Trophoblast cell (in vitro differentiated cells and primary cell): ENCODE measurements around the gene SSBP3.
"Not testable (repeated sequence)": the region's sequence is repeated elsewhere in the genome, so short reads cannot be mapped to it uniquely, and the experiment has no call there.

Experiments used
- DNase-seq, 2 donors: peaks; one replicate each; pipeline ENCODE4 v3.0.0-alpha.2; 2016
- H2AFZ ChIP-seq: 2 replicates; pipeline ENCODE4 v1.6.1; 2013; ENCODE audit warnings: low read length, moderate library complexity, mild to moderate bottlenecking; ENCODE audit not compliant: insufficient read depth, poor library complexity
- H2AK5ac ChIP-seq: 2 replicates; pipeline ENCODE4 v1.6.1; 2013; ENCODE audit warnings: mild to moderate bottlenecking, low read length
- H2BK120ac ChIP-seq: 2 replicates; pipeline ENCODE4 v1.6.1; 2013; ENCODE audit warnings: low read length, mild to moderate bottlenecking, moderate library complexity; ENCODE audit not compliant: insufficient read depth, poor library complexity
- H2BK12ac ChIP-seq: 2 replicates; pipeline ENCODE4 v1.6.1; 2013; ENCODE audit warnings: mild to moderate bottlenecking, low read length, moderate library complexity
- H2BK5ac ChIP-seq: 2 replicates; pipeline ENCODE4 v1.6.1; 2013; ENCODE audit warnings: low read length, low read depth, moderate library complexity, mild to moderate bottlenecking; ENCODE audit not compliant: poor library complexity
- H3K14ac ChIP-seq: 2 replicates; pipeline ENCODE4 v1.6.1; 2013; ENCODE audit warnings: mild to moderate bottlenecking, low read length
- H3K18ac ChIP-seq: 2 replicates; pipeline ENCODE4 v1.6.1; 2013; ENCODE audit warnings: mild to moderate bottlenecking, low read length
- H3K23ac ChIP-seq: 2 replicates; pipeline ENCODE4 v1.6.1; 2013; ENCODE audit warnings: low read length
- H3K27ac ChIP-seq: 2 replicates; pipeline ENCODE4 v1.5.1; 2013; ENCODE audit warnings: low read depth, mild to moderate bottlenecking, inconsistent platforms, low read length, moderate library complexity
- H3K27me3 ChIP-seq: 2 replicates; pipeline ENCODE4 v1.6.1; 2013; ENCODE audit warnings: inconsistent platforms, mild to moderate bottlenecking, low read length, moderate library complexity; ENCODE audit not compliant: insufficient read depth
- H3K36me3 ChIP-seq, 2 experiments: 1 replicate in 1 of 2; 2 replicates in 1 of 2; pipeline ENCODE4 v1.6.1; 2013; ENCODE audit warnings: low read length in 2 of 2, mild to moderate bottlenecking in 2 of 2, moderate library complexity in 1 of 2; ENCODE audit not compliant: insufficient read depth in 2 of 2, control insufficient read depth in 1 of 2
- H3K4ac ChIP-seq: 2 replicates; pipeline ENCODE4 v1.6.1; 2013; ENCODE audit warnings: low read depth, mild to moderate bottlenecking, low read length, moderate library complexity
- H3K4me1 ChIP-seq, 2 experiments: 1 replicate in 1 of 2; 2 replicates in 1 of 2; pipeline ENCODE4 v1.6.1; 2013; ENCODE audit warnings: low read length in 2 of 2, mild to moderate bottlenecking in 2 of 2, moderate library complexity in 1 of 2; ENCODE audit not compliant: insufficient read depth in 2 of 2, control insufficient read depth in 1 of 2
- H3K4me2 ChIP-seq: 2 replicates; pipeline ENCODE4 v1.6.1; 2013; ENCODE audit warnings: inconsistent platforms, mild to moderate bottlenecking, low read length, moderate library complexity
- H3K4me3 ChIP-seq: 2 replicates; pipeline ENCODE4 v1.5.1; 2013; ENCODE audit warnings: mild to moderate bottlenecking, low read depth, low read length, inconsistent platforms
- H3K79me1 ChIP-seq: one replicate; pipeline ENCODE4 v1.6.1; 2013; ENCODE audit warnings: low read length
- H3K79me2 ChIP-seq: 2 replicates; pipeline ENCODE4 v1.6.1; 2013; ENCODE audit warnings: low read length, mild to moderate bottlenecking; ENCODE audit not compliant: control insufficient read depth, insufficient read depth, poor library complexity
- H3K9ac ChIP-seq: 2 replicates; pipeline ENCODE4 v1.6.1; 2013; ENCODE audit warnings: mild to moderate bottlenecking, low read length
- H3K9me3 ChIP-seq: 2 replicates; pipeline ENCODE4 v1.6.1; 2013; ENCODE audit warnings: low read depth, mild to moderate bottlenecking, control low read depth, inconsistent platforms, low read length; ENCODE audit not compliant: insufficient read depth
- H4K12ac ChIP-seq: 2 replicates; pipeline ENCODE4 v1.6.1; 2013; ENCODE audit warnings: low read depth, mild to moderate bottlenecking, low read length, moderate library complexity
- H4K8ac ChIP-seq: 2 replicates; pipeline ENCODE4 v1.6.1; 2013; ENCODE audit warnings: low read depth, mild to moderate bottlenecking, low read length, moderate library complexity
- H4K91ac ChIP-seq: one replicate; pipeline ENCODE4 v1.6.1; 2013; ENCODE audit warnings: low read depth, mild to moderate bottlenecking, low read length, moderate library complexity
- WGBS: extraction: QIAGEN DNeasy Blood & Tissue Kit; methylation state at CpG from one replicate; pipeline ENCODE4 v1.1.7; 2013; ENCODE audit warnings: missing lambda C conversion rate; ENCODE audit not compliant: insufficient read length, insufficient coverage; ENCODE audit errors: extremely low coverage; 5-methylcytosine and 5-hydroxymethylcytosine counted together

SSBP3 gene

DNA sequence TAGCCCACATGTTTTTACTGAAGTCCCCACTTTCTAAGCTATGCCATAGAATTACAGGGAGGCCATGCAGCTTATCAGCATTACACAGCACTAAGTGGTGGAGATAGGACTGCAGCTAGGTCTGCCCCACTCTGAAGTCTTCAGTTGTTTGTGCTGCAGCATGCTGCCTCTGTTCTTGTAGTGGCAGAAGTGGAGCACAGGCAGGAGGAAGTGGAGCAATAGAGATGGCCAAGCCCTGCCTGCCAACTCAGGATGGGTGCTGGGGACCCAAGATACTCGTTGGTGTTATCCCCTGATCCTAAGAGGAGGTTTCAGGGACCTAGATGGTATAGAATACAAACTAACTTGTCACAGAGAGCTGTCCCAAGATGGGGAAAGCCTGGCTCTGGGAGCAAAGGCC lies 193.3 kb downstream of the SSBP3 start:
- H4K8ac ChIP-seq, result no peak overlapping the region
- no peaks in the 10 kb centered on the region for H3K79me2 ChIP-seq
- no peak overlapping the region for H3K4me2 ChIP-seq
- no peak overlapping the region for H4K12ac ChIP-seq
- H3K4me3 ChIP-seq, result no peak overlapping the region
- H3K9ac ChIP-seq, result no peak overlapping the region
- H3K14ac ChIP-seq, result no peak overlapping the region
- H3K18ac ChIP-seq, result no peak overlapping the region
- no peaks in the 10 kb centered on the region for H3K27me3 ChIP-seq
- H2BK12ac ChIP-seq, result no peak overlapping the region
- H3K27ac ChIP-seq, result no peak overlapping the region
- no peak overlapping the region for H2BK120ac ChIP-seq
- DNase-seq, result no peak
- no peaks in the 10 kb centered on the region for H3K9me3 ChIP-seq
- H2AK5ac ChIP-seq, result no peak overlapping the region
- H3K23ac ChIP-seq, result no peak overlapping the region
- no peaks in the 10 kb centered on the region for H3K4me1 ChIP-seq
- no peak overlapping the region for H4K91ac ChIP-seq
- no peak overlapping the region for H2BK5ac ChIP-seq
- H3K4ac ChIP-seq, result no peak overlapping the region
- H3K36me3 ChIP-seq, result peaks cover 61 to 83% of the 10 kb centered on the region in 2 experiments
- H2AFZ ChIP-seq, result no peak overlapping the region
- no CpG with 5 or more reads among the region's 1 CpG for WGBS
- no peaks in the 10 kb centered on the region for H3K79me1 ChIP-seq

DNA sequence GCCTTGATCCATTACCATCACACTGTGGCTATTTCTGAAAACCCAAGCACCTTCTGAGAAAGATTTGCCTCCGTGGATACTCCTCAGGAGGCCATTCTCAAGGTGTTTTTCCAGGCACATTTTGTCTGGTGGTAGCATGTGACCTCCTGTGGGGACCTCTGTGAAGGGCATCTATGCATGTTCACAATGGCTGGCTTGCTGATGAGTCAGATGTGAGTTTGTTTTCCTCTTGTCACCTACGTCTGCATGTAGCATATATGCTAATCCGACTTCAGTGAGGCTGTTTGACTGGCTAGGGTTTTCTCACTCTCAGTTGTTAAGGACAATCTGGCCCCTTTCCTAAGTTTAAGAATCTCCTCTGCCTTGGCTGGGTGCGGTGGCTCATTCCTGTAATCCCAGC lies 198.3 kb downstream of the SSBP3 start:
- H3K27ac ChIP-seq, H4K12ac ChIP-seq, H3K27me3 ChIP-seq, H3K4me1 ChIP-seq, H2AFZ ChIP-seq, H3K18ac ChIP-seq, H2AK5ac ChIP-seq, H3K4me3 ChIP-seq, H2BK120ac ChIP-seq, H3K79me1 ChIP-seq, H3K4ac ChIP-seq, H4K8ac ChIP-seq, DNase-seq, H3K79me2 ChIP-seq, H3K9ac ChIP-seq, H4K91ac ChIP-seq, H3K23ac ChIP-seq, H2BK5ac ChIP-seq, H3K4me2 ChIP-seq, H2BK12ac ChIP-seq, H3K9me3 ChIP-seq, H3K14ac ChIP-seq: not testable (repeated sequence)
- peaks cover 31 to 65% of the 10 kb centered on the region in 2 experiments for H3K36me3 ChIP-seq
- WGBS, result no CpG with 5 or more reads among the region's 4 CpGs

DNA sequence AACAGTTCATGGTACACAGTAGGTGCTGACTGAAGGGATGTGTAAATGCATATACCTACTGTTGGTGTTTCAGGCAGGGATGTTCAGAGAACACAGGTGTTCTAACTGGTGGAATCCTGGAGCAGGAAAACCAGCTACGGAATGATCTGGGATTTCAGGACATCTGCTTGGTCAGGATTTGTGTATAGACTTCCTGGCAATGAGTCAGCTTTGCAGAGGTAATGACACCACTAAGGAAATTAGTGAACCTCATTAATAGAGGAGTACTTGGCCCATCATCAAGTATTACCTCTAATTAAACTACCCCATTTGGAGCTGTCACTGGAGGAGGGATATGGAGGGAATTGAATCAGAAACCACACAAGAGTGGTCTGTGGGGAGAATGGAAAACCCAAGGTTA lies 198.9 kb downstream of the SSBP3 start:
- H2BK12ac ChIP-seq, result no peak overlapping the region
- no peak overlapping the region for H3K9ac ChIP-seq
- no peak overlapping the region for H2BK5ac ChIP-seq
- H3K36me3 ChIP-seq, result peaks cover 25 to 59% of the 10 kb centered on the region in 2 experiments
- no peak for DNase-seq
- no peak overlapping the region for H4K91ac ChIP-seq
- H3K79me1 ChIP-seq, result no peaks in the 10 kb centered on the region
- H2AK5ac ChIP-seq, result no peak overlapping the region
- no peak overlapping the region for H4K8ac ChIP-seq
- H2AFZ ChIP-seq, result no peak overlapping the region
- no peaks in the 10 kb centered on the region for H3K4me1 ChIP-seq
- no peaks in the 10 kb centered on the region for H3K79me2 ChIP-seq
- no peak overlapping the region for H3K14ac ChIP-seq
- H3K4ac ChIP-seq, result no peak overlapping the region
- H3K4me3 ChIP-seq, result no peak overlapping the region
- H3K9me3 ChIP-seq, result no peaks in the 10 kb centered on the region
- no peak overlapping the region for H3K23ac ChIP-seq
- H4K12ac ChIP-seq, result no peak overlapping the region
- H2BK120ac ChIP-seq, result no peak overlapping the region
- no CpG with 5 or more reads among the region's 1 CpG for WGBS
- no peak overlapping the region for H3K27ac ChIP-seq
- H3K27me3 ChIP-seq, result no peaks in the 10 kb centered on the region
- no peak overlapping the region for H3K4me2 ChIP-seq
- H3K18ac ChIP-seq, result no peak overlapping the region

DNA sequence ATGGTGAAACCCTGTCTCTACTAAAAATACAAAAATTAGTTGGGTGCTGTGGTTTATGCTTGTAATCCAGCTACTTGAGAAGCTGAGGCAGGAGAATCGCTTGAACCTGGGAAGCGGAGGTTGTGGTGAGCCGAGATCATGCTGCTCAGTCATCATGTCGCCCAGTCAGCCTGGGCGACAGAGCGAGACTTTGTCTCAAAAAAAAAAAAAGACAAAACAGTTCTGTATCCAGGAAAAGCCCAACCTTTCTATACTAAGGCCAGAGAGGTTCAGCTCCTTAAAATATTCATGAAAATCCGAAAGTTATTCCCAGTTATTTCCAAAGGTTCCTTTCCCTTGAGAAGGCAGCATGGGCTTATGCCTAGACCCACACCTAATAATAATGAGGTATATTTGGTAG lies 202.0 kb downstream of the SSBP3 start:
- no peak overlapping the region for H3K4me2 ChIP-seq
- no peak overlapping the region for H2BK12ac ChIP-seq
- H4K12ac ChIP-seq, result no peak overlapping the region
- no peak overlapping the region for H3K4ac ChIP-seq
- H4K91ac ChIP-seq, result no peak overlapping the region
- no peak overlapping the region for H3K23ac ChIP-seq
- no peak overlapping the region for H2AFZ ChIP-seq
- peaks cover 10 to 35% of the 10 kb centered on the region in 2 experiments for H3K36me3 ChIP-seq
- H3K4me3 ChIP-seq, result no peak overlapping the region
- H3K4me1 ChIP-seq, result peaks cover 3 to 7% of the 10 kb centered on the region in 2 experiments
- H3K14ac ChIP-seq, result no peak overlapping the region
- H3K27ac ChIP-seq, result no peak overlapping the region
- no peak overlapping the region for H2BK5ac ChIP-seq
- no peaks in the 10 kb centered on the region for H3K27me3 ChIP-seq
- H3K79me1 ChIP-seq, result peaks cover 6% of the 10 kb centered on the region
- no peak overlapping the region for H4K8ac ChIP-seq
- peaks cover 7% of the 10 kb centered on the region for H3K79me2 ChIP-seq
- no CpG with 5 or more reads among the region's 7 CpGs for WGBS
- H2AK5ac ChIP-seq, result no peak overlapping the region
- no peak overlapping the region for H2BK120ac ChIP-seq
- no peak overlapping the region for H3K9ac ChIP-seq
- DNase-seq, result no peak
- no peak overlapping the region for H3K18ac ChIP-seq
- H3K9me3 ChIP-seq, result no peaks in the 10 kb centered on the region
